Thyroid gland (tissue), 4 donors: ENCODE results near the gene MCMBP. TPM values are rescaled to one million over a fixed set of nuclear protein-coding genes. Genes with fewer than 3 reads are reported as not detected.

Experiments used
- DNase-seq, 2 donors: peaks; one replicate each; pipeline ENCODE4 v3.0.0-alpha.2; 2019
- H3K27ac ChIP-seq, 3 donors: fragments of 200-600 bp; sonication (generic); 1 replicate in 2 of 3; 2 replicates in 1 of 3; pipeline ENCODE4 v1.5.1; 2016 to 2019; ENCODE audit warnings: mild to moderate bottlenecking in 1 of 3, moderate library complexity in 1 of 3
- H3K27me3 ChIP-seq: fragments of 200-600 bp; sonication (generic); one replicate; pipeline ENCODE4 v1.5.1; 2019
- H3K36me3 ChIP-seq, 2 donors: fragments of 200-600 bp; sonication (generic); one replicate each; pipeline ENCODE4 v1.5.1; 2016 to 2019
- H3K4me1 ChIP-seq, 2 donors: fragments of 200-600 bp; sonication (generic); one replicate each; pipeline ENCODE4 v1.5.1; 2017 to 2019
- H3K4me3 ChIP-seq, 3 donors: fragments of 200-600 bp; sonication (generic); replicated peaks in 1 of 3; 1 replicate in 2 of 3; 2 replicates in 1 of 3; pipeline ENCODE4 v1.5.1; 2016; ENCODE audit warnings: mild to moderate bottlenecking in 1 of 3
- H3K9me3 ChIP-seq: fragments of 200-600 bp; sonication (generic); one replicate; pipeline ENCODE4 v1.5.1; 2017
- CTCF ChIP-seq, 6 experiments: fragments of 200-600 bp in 3 of 6; fragments of 450-650 bp in 3 of 6; sonication (generic) in 3 of 6; IDR thresholded peaks; one replicate each; pipeline ENCODE4 v1.5.1; 2016 to 2019; ENCODE audit warnings: antibody characterized with exemption in 6 of 6, mild to moderate bottlenecking in 2 of 6, inconsistent platforms in 1 of 6, moderate library complexity in 1 of 6
- POLR2A ChIP-seq, 2 donors: fragments of 450-650 bp; IDR thresholded peaks; one replicate each; pipeline ENCODE4 v1.6.1; 2017; ENCODE audit warnings: antibody characterized with exemption in 2 of 2, mild to moderate bottlenecking in 2 of 2, moderate library complexity in 1 of 2
- WGBS, 2 donors: methylation state at CpG; one replicate each; pipeline ENCODE4 v1.1.5; 2017; 5-methylcytosine and 5-hydroxymethylcytosine counted together
- intact Hi-C: fragments of 100-400 bp; cut with DNase I; formaldehyde crosslinking; loops from one replicate; pipeline ENCODE4 v1.15.1; 2023
- total RNA-seq, 4 donors: library from RNA; depleted of rRNA; stranded (reverse); fragments of >200 nt; gene quantifications; one replicate each; pipeline ENCODE4 v1.2.3, GENCODE V29; 2016

Gene MCMBP
- total RNA-seq, 4 donors from 2014 or later, result 44.3 to 79.1 (median 59.0) TPM

- Histone ChIP-seq H3K27me3 (no peaks in the 10 kb centered on the region), H3K27ac (no peak overlapping the region), H3K4me3 (no peak overlapping the region), H3K4me1 (no peaks in the 10 kb centered on the region), H3K36me3 (peaks cover 9 to 24% of the 10 kb centered on the region in 2 donors), H3K9me3 (no peaks in the 10 kb centered on the region)
- WGBS, 2 donors, result 96% methylated on average over 6 of the region's 6 CpGs
- intact Hi-C loops, result no loop called here
- DNase-seq, result no peak
- no peak for TF ChIP-seq POLR2A (IDR thresholded peaks at IDR 0.05)
- no peak for TF ChIP-seq CTCF (IDR thresholded peaks at IDR 0.05)
Measured at GRCh38 chr10:119852822-119853221, 19.8 kb downstream of the MCMBP start.

- Histone ChIP-seq H3K4me1 (no peaks in the 10 kb centered on the region), H3K36me3 (peaks cover 10 to 26% of the 10 kb centered on the region in 2 donors), H3K27ac (no peak overlapping the region), H3K4me3 (no peak overlapping the region), H3K9me3 (no peaks in the 10 kb centered on the region), H3K27me3 (no peaks in the 10 kb centered on the region)
- WGBS, 2 donors, result 90 to 92% methylated on average over 6 of the region's 6 CpGs
- no peak for DNase-seq
- TF ChIP-seq POLR2A (IDR thresholded peaks at IDR 0.05) (no peak), CTCF (IDR thresholded peaks at IDR 0.05) (no peak)
- intact Hi-C loops, result no loop called here
Measured at GRCh38 chr10:119852277-119852676, 20.4 kb downstream of the MCMBP start.

- TF ChIP-seq CTCF (IDR thresholded peaks at IDR 0.05) (no peak), POLR2A (IDR thresholded peaks at IDR 0.05) (no peak)
- no peaks in the 10 kb centered on the region for H3K4me1 ChIP-seq
- intact Hi-C loops, result no loop called here
- H3K27ac ChIP-seq, result no peak overlapping the region
- DNase-seq, result no peak
- H3K4me3 ChIP-seq, result no peak overlapping the region
- H3K36me3 ChIP-seq, result peaks cover 27 to 45% of the 10 kb centered on the region in 2 donors
- H3K27me3 ChIP-seq, result no peaks in the 10 kb centered on the region
- 91 to 97% methylated on average over 3 of the region's 3 CpGs for WGBS, 2 donors
- no peaks in the 10 kb centered on the region for H3K9me3 ChIP-seq
Measured at GRCh38 chr10:119849944-119850343, 22.7 kb downstream of the MCMBP start.

GRCh38 chr10:119849031-119849789 is 23.4 kb downstream of the MCMBP start:
- 83 to 89% methylated on average over 6 of the region's 6 CpGs for WGBS, 2 donors
- no peaks in the 10 kb centered on the region for H3K27me3 ChIP-seq
- no peak for TF ChIP-seq CTCF (IDR thresholded peaks at IDR 0.05)
- no peak for TF ChIP-seq POLR2A (IDR thresholded peaks at IDR 0.05)

GRCh38 chr10:119845656-119846055 is 27.0 kb downstream of the MCMBP start:
- Histone ChIP-seq H3K27ac (no peak overlapping the region), H3K27me3 (no peaks in the 10 kb centered on the region), H3K4me1 (no peaks in the 10 kb centered on the region), H3K4me3 (no peak overlapping the region), H3K36me3 (peaks cover 61 to 68% of the 10 kb centered on the region in 2 donors), H3K9me3 (no peaks in the 10 kb centered on the region)
- WGBS, 2 donors, result 94 to 97% methylated on average over 1 of the region's 1 CpG
- intact Hi-C loops, result no loop called here
- DNase-seq, result no peak
- TF ChIP-seq POLR2A (IDR thresholded peaks at IDR 0.05) (no peak), CTCF (IDR thresholded peaks at IDR 0.05) (no peak)

More at GRCh38 chr10:119849031-119849789, 23.4 kb downstream of the MCMBP start:
- peaks cover 34 to 48% of the 10 kb centered on the region in 2 donors for H3K36me3 ChIP-seq
- intact Hi-C loops, result no loop called here
- no peak for DNase-seq
- H3K4me1 ChIP-seq, result no peaks in the 10 kb centered on the region
- no peak overlapping the region for H3K27ac ChIP-seq
- no peak overlapping the region for H3K4me3 ChIP-seq
- no peaks in the 10 kb centered on the region for H3K9me3 ChIP-seq
